Panc1 (cell line): ENCODE data around the gene CCDC152. TPM values are rescaled to one million over a fixed set of nuclear protein-coding genes. Genes with fewer than 3 reads are reported as not detected.

Source experiments
- ATAC-seq: fragments of 200-7000 bp; cut with Tn5 transposase; 2 replicates; pipeline ENCODE4 v1.9.1; 2020; ENCODE audit warnings: mild to moderate bottlenecking, moderate library complexity
- BruUV-seq: library from RNA; stranded (reverse); fragments of 400-500 nt; replicated peaks from 2 replicates; lab custom pipeline; 2021; lab: Mats Ljungman, UMichigan
- CTCF ChIA-PET: fragments of 300-600 bp; sonication (Branson Sonifier 250); formaldehyde crosslinking; loops from one replicate; lab custom pipeline; 2022; ENCODE audit warnings: antibody characterized with exemption; lab: Charles Lee
- POLR2A ChIA-PET: fragments of 300-600 bp; sonication (Branson Sonifier 250); formaldehyde crosslinking; loops from one replicate; lab custom pipeline; 2022; ENCODE audit warnings: antibody characterized with exemption; lab: Charles Lee
- DNase-seq: peaks from one replicate; pipeline ENCODE4 v3.0.0-alpha.2; 2010; ENCODE audit warnings: low read depth, low spot score
- H3K27ac ChIP-seq: 2 replicates; pipeline ENCODE4 v1.5.1; 2011; ENCODE audit warnings: mild to moderate bottlenecking, low read length, inconsistent platforms
- H3K27me3 ChIP-seq: fragments of 200-500 bp; sonication (Bioruptor generic); 2 replicates; pipeline ENCODE4 v1.6.0; 2014; ENCODE audit warnings: low read length, inconsistent platforms; ENCODE audit not compliant: control insufficient read depth, insufficient read depth
- H3K36me3 ChIP-seq: fragments of 200-500 bp; sonication (Bioruptor generic); 2 replicates; pipeline ENCODE4 v1.5.1; 2014; ENCODE audit warnings: inconsistent platforms, mild to moderate bottlenecking, low read length, moderate library complexity; ENCODE audit not compliant: control insufficient read depth, insufficient read depth
- H3K4me1 ChIP-seq: 2 replicates; pipeline ENCODE4 v1.5.1; 2011; ENCODE audit warnings: inconsistent platforms, mild to moderate bottlenecking, low read length, moderate library complexity; ENCODE audit not compliant: control insufficient read depth, insufficient read depth
- H3K4me3 ChIP-seq, 2 experiments: 2 replicates each; pipeline ENCODE4 v1.5.1; 2011 to 2012; ENCODE audit warnings: low read depth in 2 of 2, low read length in 2 of 2, mild to moderate bottlenecking in 2 of 2, inconsistent platforms in 1 of 2, moderate library complexity in 1 of 2
- H3K9me3 ChIP-seq: fragments of 200-500 bp; sonication (Bioruptor generic); 2 replicates; pipeline ENCODE4 v1.5.1; 2014; ENCODE audit warnings: low read depth, mild to moderate bottlenecking, inconsistent platforms, low read length, moderate library complexity; ENCODE audit not compliant: control insufficient read depth, insufficient read depth
- CTCF ChIP-seq: fragments of 450-650 bp; IDR thresholded peaks from 2 replicates; pipeline ENCODE4 v1.5.1; 2017; ENCODE audit warnings: mild to moderate bottlenecking
- POLR2AphosphoS5 ChIP-seq: IDR thresholded peaks from 2 replicates; pipeline ENCODE4 v1.6.1; 2012; ENCODE audit warnings: mild to moderate bottlenecking, low read depth, low read length, moderate library complexity
- SIN3A ChIP-seq: IDR thresholded peaks from 2 replicates; pipeline ENCODE4 v1.6.1; 2012; ENCODE audit warnings: low read depth, mild to moderate bottlenecking, low read length, moderate library complexity, borderline replicate concordance; ENCODE audit not compliant: insufficient read depth
- TCF7L2 ChIP-seq: IDR thresholded peaks from 2 replicates; pipeline ENCODE4 v1.6.1; 2011; ENCODE audit warnings: mild to moderate bottlenecking, low read depth, low read length, inconsistent platforms
- in situ Hi-C: cut with HindIII; loops from 2 replicates; pipeline ENCODE4 v1.10.0; 2016; ENCODE audit warnings: low sequenced_read_pairs, low pct_unique_long_range_greater_than_20kb
- intact Hi-C: fragments of 100-400 bp; cut with micrococcal nuclease; formaldehyde crosslinking; loops from one replicate; pipeline ENCODE4 v1.10.0; 2022; ENCODE audit not compliant: unreplicated experiment
- total RNA-seq: library from RNA; stranded (reverse); gene quantifications from one replicate; pipeline ENCODE4 v1.2.1, GENCODE V29; 2021; ENCODE audit not compliant: unreplicated experiment
- TF ChIP-seq, protein P1 (sequence below), 2 experiments: IDR thresholded peaks; 2 replicates each; pipeline ENCODE4 v1.6.1; 2011 to 2012; ENCODE audit warnings: low read depth in 2 of 2, control low read depth in 1 of 2, low read length in 1 of 2, mild to moderate bottlenecking in 1 of 2, moderate library complexity in 1 of 2; ENCODE audit not compliant: insufficient read depth in 1 of 2

The CCDC152 gene
- total RNA-seq, 1 experiment from 2014 or later = not detected

DNA sequence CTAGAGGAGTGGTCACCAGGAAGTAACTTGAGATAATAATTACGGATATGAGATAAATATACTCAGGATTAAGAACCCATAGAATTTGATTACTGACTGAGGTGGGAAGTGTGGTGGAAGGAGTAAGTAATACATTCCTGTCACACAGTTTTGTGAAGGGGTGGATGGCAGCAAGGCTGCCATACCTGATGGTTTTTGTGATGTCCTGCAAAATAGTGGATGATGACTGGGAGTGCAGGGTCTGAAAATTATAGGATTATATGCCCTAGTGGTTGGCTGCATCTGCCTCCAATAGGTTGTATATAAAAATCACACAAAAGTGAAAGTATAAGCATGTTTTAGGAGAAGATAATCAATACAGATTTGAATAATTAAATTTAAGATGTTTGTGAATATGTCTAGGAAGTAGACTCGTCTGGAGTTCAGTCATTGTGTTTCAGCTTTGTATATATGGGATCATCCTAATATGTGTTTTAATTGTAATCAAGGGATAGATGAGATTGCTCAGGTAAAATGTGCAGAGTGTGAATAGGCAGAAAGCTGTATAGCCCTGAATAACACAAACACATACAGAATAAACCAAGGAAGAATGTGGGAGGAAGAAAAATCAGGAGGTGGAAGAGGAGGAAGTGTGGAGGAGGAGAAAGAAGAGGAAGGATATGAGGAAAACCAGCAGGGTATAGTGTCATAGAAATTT lies 49.5 kb downstream of the CCDC152 start:
- Histone ChIP-seq H3K9me3 (no peaks in the 10 kb centered on the region), H3K4me3 (no peak overlapping the region), H3K27me3 (no peaks in the 10 kb centered on the region), H3K4me1 (no peaks in the 10 kb centered on the region), H3K36me3 (no peaks in the 10 kb centered on the region), H3K27ac (no peak overlapping the region)
- no TSS peak for BruUV-seq
- no peak for TF ChIP-seq CTCF
- POLR2A ChIA-PET = no interaction called here
- DNase-seq = no peak
- in situ Hi-C loops (no loop called here), intact Hi-C loops (no loop called here)
- no peak for ATAC-seq
- CTCF ChIA-PET = no interaction called here

DNA sequence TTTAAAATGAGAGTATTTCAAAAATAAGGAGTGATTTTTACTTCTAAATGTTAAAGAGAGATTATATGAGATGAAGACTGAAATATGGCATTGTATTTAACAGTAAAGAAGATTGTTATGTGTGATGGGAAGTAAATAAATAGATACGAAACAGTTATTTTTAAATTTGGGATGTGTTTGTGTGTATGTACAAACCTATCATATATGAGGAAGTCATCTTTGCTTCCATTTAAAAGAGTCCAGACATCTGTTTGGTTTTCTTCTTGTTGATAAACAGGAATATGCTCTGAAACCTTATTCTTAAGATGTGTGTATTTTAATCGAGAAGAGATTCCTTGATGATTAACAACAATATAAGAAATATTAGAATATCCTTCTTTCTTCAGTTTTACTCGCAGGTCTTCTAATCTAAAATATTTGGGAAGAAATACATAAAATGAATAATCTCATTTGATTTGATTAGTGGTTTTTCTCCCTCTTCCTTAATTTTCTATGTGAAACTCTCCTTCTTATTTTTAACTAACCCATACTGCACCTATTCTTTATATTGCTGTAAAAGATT lies 50.2 kb downstream of the CCDC152 start:
- CTCF ChIA-PET = no interaction called here
- no TSS peak for BruUV-seq
- TF ChIP-seq, protein P1, sequence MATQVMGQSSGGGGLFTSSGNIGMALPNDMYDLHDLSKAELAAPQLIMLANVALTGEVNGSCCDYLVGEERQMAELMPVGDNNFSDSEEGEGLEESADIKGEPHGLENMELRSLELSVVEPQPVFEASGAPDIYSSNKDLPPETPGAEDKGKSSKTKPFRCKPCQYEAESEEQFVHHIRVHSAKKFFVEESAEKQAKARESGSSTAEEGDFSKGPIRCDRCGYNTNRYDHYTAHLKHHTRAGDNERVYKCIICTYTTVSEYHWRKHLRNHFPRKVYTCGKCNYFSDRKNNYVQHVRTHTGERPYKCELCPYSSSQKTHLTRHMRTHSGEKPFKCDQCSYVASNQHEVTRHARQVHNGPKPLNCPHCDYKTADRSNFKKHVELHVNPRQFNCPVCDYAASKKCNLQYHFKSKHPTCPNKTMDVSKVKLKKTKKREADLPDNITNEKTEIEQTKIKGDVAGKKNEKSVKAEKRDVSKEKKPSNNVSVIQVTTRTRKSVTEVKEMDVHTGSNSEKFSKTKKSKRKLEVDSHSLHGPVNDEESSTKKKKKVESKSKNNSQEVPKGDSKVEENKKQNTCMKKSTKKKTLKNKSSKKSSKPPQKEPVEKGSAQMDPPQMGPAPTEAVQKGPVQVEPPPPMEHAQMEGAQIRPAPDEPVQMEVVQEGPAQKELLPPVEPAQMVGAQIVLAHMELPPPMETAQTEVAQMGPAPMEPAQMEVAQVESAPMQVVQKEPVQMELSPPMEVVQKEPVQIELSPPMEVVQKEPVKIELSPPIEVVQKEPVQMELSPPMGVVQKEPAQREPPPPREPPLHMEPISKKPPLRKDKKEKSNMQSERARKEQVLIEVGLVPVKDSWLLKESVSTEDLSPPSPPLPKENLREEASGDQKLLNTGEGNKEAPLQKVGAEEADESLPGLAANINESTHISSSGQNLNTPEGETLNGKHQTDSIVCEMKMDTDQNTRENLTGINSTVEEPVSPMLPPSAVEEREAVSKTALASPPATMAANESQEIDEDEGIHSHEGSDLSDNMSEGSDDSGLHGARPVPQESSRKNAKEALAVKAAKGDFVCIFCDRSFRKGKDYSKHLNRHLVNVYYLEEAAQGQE (IDR thresholded peaks at IDR 0.05; ENCODE audit: insufficient read depth in 1 of 2, low read depth in 2 of 2, low read length in 1 of 2) = no peak
- TF ChIP-seq TCF7L2 (no peak), CTCF (no peak), POLR2AphosphoS5 (no peak), SIN3A (no peak)

More for the DNA sequence above, 50.2 kb downstream of the CCDC152 start:
- in situ Hi-C loops (no loop called here), intact Hi-C loops (no loop called here)
- Histone ChIP-seq H3K27ac (no peak overlapping the region), H3K9me3 (no peaks in the 10 kb centered on the region), H3K4me1 (0 out of 2 replicates have a peak, but pooled peaks cover 4% of the 10 kb centered on the region), H3K27me3 (no peaks in the 10 kb centered on the region), H3K36me3 (no peaks in the 10 kb centered on the region), H3K4me3 (no peak overlapping the region)
- ATAC-seq = no peak
- POLR2A ChIA-PET = no interaction called here
- DNase-seq = no peak
